ENCODE measurements around the gene ERI3.

The ERI3 gene

DNA sequence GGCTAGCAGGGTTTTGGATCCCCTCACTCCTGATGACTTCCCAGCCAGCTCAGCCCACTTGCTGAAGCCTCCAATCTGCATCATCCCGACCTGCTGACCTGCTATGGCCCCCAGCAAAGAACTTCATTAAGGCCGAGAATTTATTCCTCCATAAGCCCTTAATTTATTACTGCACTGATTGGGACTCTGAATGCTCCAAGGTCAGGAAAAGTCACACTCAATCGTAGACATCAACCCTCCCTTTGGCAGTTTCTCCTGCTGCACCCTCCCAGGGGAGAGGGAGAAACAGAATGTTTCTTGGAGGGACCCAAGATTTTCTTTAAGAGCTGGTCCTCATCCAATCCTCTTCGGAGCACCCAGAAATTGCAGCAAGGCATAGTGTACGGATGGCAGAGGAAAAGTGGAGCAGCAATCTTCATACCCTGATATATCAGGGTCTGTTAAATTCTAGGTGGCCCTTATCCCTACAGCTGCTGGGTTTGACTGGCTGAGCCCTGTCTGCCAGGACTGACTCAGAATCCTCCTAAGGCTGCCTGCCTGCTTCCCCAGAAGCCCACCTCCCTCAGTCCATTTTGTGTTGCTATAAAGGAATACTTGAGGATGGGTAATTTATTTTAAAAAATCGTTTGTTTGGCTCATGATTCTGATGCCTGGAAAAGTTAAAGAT is 79.6 kb downstream of the ERI3 start:
- no peak for TF ChIP-seq Cebpa-rat (IDR thresholded peaks at IDR 0.05)
- Histone ChIP-seq H3K9ac (peak overlapping the region; percentile 46; the same call in 1 of the 2 replicates), H3K4me3 (peak overlapping the region; percentile 37), H4K20me1 (peaks cover 14% of the 10 kb centered on the region; the same call in 1 of the 2 replicates), H3K4me1 (peaks cover 40% of the 10 kb centered on the region), H3K9me3 (no peaks in the 10 kb centered on the region), H3K4me2 (peak overlapping the region; percentile 79), H3K27me3 (no peaks in the 10 kb centered on the region), H3K36me3 (peaks cover 35% of the 10 kb centered on the region; the same call in 1 of the 2 replicates), H3K27ac (peak overlapping the region; percentile 80)

DNA sequence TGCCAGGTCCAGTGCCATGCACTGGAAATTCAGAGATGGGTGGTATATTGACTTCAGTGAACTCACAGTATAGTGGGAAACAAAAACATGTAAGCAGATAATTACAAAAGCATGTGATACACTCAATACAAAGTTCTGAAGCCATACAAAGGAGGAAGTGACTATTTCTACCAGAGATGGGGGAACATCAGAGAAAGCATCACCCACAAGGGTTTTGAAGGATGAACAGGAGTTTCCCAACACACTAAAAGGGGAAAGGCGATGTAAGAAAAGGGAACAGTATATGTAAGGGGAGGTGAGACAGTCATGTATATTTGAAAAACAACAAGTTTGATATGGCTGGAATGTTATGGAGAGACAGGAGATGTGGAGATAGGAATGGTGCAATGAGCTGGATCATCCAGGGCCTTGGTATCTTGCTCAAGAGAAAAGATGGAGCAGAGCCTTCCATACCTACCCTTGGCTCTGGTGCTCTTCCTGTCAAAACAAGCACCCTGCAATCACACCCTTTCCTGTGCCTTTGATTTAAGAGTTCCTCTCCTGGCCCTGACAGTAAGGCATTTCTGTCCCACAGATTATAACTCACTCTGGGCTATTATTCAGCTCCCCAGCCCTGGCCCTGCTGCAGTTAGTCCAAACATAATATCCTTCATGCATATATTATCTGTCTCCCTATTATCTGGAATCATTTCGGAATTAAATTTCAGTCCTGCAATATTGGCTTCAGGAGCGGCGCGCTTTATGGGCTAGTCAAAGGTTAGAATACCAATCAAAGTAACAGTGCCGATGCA is 81.3 kb downstream of the ERI3 start:
- Histone ChIP-seq H3K36me3 (peaks cover 43% of the 10 kb centered on the region; the same call in 1 of the 2 replicates), H3K9me3 (no peaks in the 10 kb centered on the region), H3K27me3 (no peaks in the 10 kb centered on the region), H4K20me1 (peaks cover 11% of the 10 kb centered on the region; the same call in 1 of the 2 replicates), H3K4me1 (peaks cover 40% of the 10 kb centered on the region), H3K4me3 (no peak overlapping the region), H3K4me2 (no peak overlapping the region), H3K27ac (no peak overlapping the region), H3K9ac (no peak overlapping the region)
- no peak for TF ChIP-seq Cebpa-rat (IDR thresholded peaks at IDR 0.05)

DNA sequence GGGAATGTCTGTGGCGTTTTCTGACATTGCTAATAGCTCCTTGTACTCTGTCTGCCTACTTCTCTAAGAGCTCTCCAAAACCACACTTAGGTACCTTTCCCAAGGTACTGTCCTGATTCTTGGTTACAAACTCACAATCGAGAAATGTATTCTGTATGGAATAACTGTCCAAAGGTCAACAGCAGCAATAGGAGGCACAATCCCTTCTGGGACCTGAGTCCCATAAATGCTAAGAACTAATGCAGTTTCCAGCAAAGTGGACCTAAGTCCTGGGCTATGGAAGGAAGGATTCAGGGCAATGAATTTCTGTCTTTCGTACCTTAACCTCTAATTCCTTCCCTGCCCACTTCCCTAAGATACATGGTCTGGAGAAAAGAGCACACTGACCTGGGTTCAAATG is 82.1 kb downstream of the ERI3 start:
- Histone ChIP-seq H3K4me2 (no peak overlapping the region), H4K20me1 (peaks cover 11% of the 10 kb centered on the region; the same call in 1 of the 2 replicates), H3K36me3 (peaks cover 43% of the 10 kb centered on the region; the same call in 1 of the 2 replicates), H3K4me1 (peaks cover 40% of the 10 kb centered on the region), H3K9ac (no peak overlapping the region), H3K27ac (no peak overlapping the region), H3K4me3 (no peak overlapping the region), H3K27me3 (no peaks in the 10 kb centered on the region), H3K9me3 (no peaks in the 10 kb centered on the region)
- no peak for TF ChIP-seq Cebpa-rat (IDR thresholded peaks at IDR 0.05)

DNA sequence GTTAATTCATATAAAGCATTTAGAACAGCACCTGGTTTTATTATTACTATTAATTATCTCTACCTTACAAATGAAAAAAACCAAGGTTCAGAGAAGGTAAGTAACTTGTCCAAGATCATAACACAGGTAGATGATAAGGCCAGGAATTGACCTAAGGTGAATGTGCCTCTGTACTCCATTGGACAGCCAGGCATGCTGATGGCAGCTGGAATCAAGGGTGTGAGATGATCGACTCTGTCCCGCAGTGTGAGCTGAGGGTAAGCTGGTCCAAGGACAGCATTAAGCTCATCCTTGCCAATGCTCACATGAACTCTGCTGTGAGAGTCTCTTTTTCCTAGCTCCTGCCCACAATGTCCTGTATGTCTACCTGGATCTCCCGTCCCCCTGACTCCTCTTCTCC is 83.4 kb downstream of the ERI3 start:
- peaks cover 46% of the 10 kb centered on the region; the same call in 1 of the 2 replicates for H3K36me3 ChIP-seq
- no peaks in the 10 kb centered on the region for H3K27me3 ChIP-seq
- no peak overlapping the region for H3K4me3 ChIP-seq
- no peak overlapping the region for H3K27ac ChIP-seq
- peaks cover 29% of the 10 kb centered on the region for H3K4me1 ChIP-seq
- no peaks in the 10 kb centered on the region for H3K9me3 ChIP-seq
- H4K20me1 ChIP-seq: peaks cover 11% of the 10 kb centered on the region; the same call in 1 of the 2 replicates
- no peak overlapping the region for H3K9ac ChIP-seq
- no peak overlapping the region for H3K4me2 ChIP-seq
- no peak for TF ChIP-seq Cebpa-rat (IDR thresholded peaks at IDR 0.05)

DNA sequence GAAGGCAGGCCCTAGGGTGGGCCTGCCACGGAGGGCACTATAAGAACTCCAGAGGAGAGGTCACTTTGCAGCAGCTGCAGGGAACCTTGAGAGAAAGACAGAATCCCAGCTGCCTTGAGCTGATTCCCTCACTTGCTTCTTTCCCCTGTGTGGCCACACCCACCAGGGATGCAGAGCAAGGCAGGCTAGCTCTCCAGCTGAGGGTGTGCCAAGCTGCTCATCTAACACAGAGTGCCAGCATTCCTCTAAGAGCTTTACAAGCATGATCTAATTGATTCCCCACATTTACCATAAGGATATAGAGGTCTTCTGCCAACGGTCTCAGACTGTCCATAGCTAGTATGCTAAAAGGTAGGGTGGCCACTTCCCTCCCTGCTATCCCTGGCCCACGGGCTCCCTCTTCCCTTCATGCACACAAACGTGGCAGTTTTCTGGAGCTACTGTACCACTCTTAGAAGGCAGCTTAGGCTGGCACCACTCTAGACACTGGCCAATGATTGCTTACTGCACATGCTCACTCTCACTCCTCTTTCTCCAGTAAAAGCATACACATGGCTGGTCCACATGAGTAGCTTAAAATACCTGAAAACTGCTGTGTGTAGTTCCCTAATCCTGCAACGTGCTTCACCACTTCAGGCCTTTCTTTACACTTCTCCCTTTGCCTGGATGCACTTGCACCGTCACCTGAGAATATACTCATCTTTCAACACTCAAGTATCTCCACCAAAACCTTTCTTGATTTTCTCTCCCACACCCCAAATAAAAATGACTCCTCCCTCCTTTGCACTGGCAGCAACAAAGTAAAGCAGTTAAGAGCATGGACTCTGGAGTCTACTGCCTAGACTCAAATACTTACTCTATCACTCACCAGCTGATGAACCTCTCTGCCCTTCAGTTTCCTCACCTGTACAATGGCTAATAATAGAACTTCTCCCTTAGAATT is 84.1 kb downstream of the ERI3 start:
- no peak overlapping the region for H3K4me3 ChIP-seq
- TF ChIP-seq Cebpa-rat (IDR thresholded peaks at IDR 0.05): no peak
- no peak overlapping the region for H3K4me2 ChIP-seq
- peaks cover 22% of the 10 kb centered on the region for H3K4me1 ChIP-seq
- no peaks in the 10 kb centered on the region for H3K9me3 ChIP-seq
- H3K9ac ChIP-seq: no peak overlapping the region
- peaks cover 11% of the 10 kb centered on the region; the same call in 1 of the 2 replicates for H4K20me1 ChIP-seq
- no peaks in the 10 kb centered on the region for H3K27me3 ChIP-seq
- peaks cover 52% of the 10 kb centered on the region; the same call in 1 of the 2 replicates for H3K36me3 ChIP-seq
- H3K27ac ChIP-seq: no peak overlapping the region

DNA sequence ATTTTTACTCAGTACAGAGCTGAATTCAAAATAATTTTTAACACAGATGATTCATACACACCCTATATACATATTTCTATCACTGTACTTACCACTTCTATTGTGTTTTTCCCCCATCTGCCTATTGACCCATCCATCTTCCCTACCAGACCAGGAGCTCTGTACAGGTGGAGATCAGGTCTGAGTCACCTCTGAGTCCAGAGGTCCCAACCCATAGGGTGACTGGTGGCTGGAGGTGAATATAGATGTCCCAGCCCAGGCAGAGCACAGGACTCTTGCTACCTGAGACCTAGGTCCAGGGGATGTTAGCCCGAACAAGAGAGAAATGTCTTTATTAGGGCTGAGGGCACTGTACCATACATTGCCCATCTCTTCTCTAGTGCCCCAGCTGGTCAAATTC is 87.0 kb downstream of the ERI3 start:
- Histone ChIP-seq H3K4me3 (no peak overlapping the region), H3K27me3 (no peaks in the 10 kb centered on the region), H3K27ac (no peak overlapping the region), H3K9ac (no peak overlapping the region), H3K4me1 (no peaks in the 10 kb centered on the region), H3K36me3 (peaks cover 59% of the 10 kb centered on the region; the same call in 1 of the 2 replicates), H4K20me1 (peaks cover 11% of the 10 kb centered on the region; the same call in 1 of the 2 replicates), H3K9me3 (no peaks in the 10 kb centered on the region), H3K4me2 (no peak overlapping the region)
- no peak for TF ChIP-seq Cebpa-rat (IDR thresholded peaks at IDR 0.05)

DNA sequence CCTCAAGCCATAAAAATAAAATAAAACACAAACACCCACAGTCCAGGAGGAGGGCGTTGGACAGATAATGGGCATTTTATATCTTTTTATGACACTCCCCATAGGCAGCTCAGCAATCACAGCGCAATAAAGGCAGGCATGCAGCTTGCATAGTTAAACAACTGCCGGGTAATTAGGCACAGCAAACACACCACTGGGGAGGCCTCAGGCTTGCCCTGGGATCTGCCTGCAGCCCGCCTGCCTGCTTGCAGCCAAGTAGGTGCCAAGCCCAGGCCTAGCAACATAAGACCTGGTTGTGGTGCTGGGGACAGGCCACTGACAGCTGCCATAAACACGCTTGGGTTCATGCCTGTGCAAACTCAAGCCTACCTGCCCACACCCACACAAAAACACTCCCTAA is 87.6 kb downstream of the ERI3 start:
- no peak overlapping the region for H3K4me2 ChIP-seq
- no peak for TF ChIP-seq Cebpa-rat (IDR thresholded peaks at IDR 0.05)
- H3K4me3 ChIP-seq: no peak overlapping the region
- no peaks in the 10 kb centered on the region for H3K9me3 ChIP-seq
- peaks cover 16% of the 10 kb centered on the region; the same call in 1 of the 2 replicates for H4K20me1 ChIP-seq
- H3K36me3 ChIP-seq: peaks cover 61% of the 10 kb centered on the region; the same call in 1 of the 2 replicates
- H3K9ac ChIP-seq: no peak overlapping the region
- no peak overlapping the region for H3K27ac ChIP-seq
- H3K4me1 ChIP-seq: no peaks in the 10 kb centered on the region
- no peaks in the 10 kb centered on the region for H3K27me3 ChIP-seq

DNA sequence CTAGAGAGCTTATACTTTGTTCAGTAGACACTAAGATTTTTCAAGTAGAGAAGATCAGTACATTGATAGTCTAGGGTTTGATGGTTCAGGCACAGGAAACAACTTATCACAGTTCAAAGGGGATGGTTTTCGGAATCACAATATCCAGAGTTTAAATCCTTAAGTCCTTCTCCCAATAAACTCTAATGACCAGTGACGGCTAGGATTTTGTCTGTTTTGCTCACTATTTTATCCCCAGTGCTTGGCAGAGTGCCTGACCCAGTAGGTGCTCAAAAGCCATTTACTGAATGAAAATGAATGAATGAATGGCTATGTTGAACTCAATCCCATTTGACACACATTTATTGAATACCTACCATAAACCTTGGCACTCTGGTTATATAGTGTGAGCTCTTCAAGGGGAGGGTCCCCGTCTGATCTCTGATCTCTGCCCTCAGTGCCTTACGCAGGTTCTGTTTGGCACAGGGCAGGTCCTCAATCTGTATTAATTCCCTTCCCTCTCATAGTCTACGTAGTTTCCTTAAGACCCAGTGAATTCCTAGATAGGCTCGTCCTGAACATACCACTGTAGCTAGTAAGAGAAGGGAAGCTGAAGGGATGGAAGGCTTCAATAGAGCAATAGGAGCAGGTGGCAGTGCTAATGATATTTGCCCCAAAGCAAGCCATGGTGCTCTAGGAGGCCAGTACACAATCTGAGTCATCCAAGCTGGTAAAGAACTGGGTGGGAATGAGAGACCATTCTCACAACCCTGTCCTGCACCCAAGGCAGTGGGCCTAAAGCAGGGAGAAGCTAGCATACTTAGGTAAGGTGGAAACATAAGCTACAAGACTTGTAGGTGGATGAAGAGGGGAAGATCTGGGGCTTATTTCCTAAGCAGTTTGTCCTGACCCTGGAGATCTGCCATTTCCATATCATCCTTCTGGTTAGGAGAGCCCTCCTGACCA is 88.4 kb downstream of the ERI3 start:
- H3K9me3 ChIP-seq: no peaks in the 10 kb centered on the region
- no peak for TF ChIP-seq Cebpa-rat (IDR thresholded peaks at IDR 0.05)
- H3K4me1 ChIP-seq: no peaks in the 10 kb centered on the region
- no peak overlapping the region for H3K9ac ChIP-seq
- H3K27me3 ChIP-seq: no peaks in the 10 kb centered on the region
- H3K4me3 ChIP-seq: no peak overlapping the region
- no peak overlapping the region for H3K4me2 ChIP-seq
- H3K36me3 ChIP-seq: peaks cover 59% of the 10 kb centered on the region; the same call in 1 of the 2 replicates
- peaks cover 21% of the 10 kb centered on the region; the same call in 1 of the 2 replicates for H4K20me1 ChIP-seq
- H3K27ac ChIP-seq: no peak overlapping the region
